NCI-H2196 (cell line): ENCODE measurements around the gene RANBP2.

Experiments used
- DNase-seq: peaks from one replicate; lab custom pipeline; 2025; ENCODE audit not compliant: unreplicated experiment; lab: John Stamatoyannopoulos, UW

The RANBP2 gene

GRCh38 chr2:108834620-108835019 lies 115.3 kb downstream of the RANBP2 start:
- no peak for DNase-seq

GRCh38 chr2:108835040-108835439 lies 115.8 kb downstream of the RANBP2 start:
- DNase-seq, result no peak
